Raji (cell line): Measurements from ENCODE around the gene TLCD1.

Source experiments
- POLR2A ChIP-seq: IDR thresholded peaks from 2 replicates; pipeline ENCODE4 v1.6.1; 2011; ENCODE audit warnings: low read depth, low read length, control low read depth; ENCODE audit not compliant: insufficient read depth

TLCD1 gene

GRCh38 chr17:28714281-28714680 is 11.8 kb downstream of the TLCD1 start:
- no peak for TF ChIP-seq POLR2A

GRCh38 chr17:28712705-28713415 is 13.2 kb downstream of the TLCD1 start:
- no peak for TF ChIP-seq POLR2A

- no peak; the same call in 1 of the 2 replicates for TF ChIP-seq POLR2A
Observed at GRCh38 chr17:28712032-28712704, 13.9 kb downstream of the TLCD1 start.

GRCh38 chr17:28711723-28712031 is 14.4 kb downstream of the TLCD1 start, which contains the start of gene PROCA1:
Gene PROCA1 (minus strand): TSS chr17:28711888. CDS start chr17:28711660, 228 bp downstream.
- no peak for TF ChIP-seq POLR2A

GRCh38 chr17:28710861-28711722 is 14.9 kb downstream of the TLCD1 start:
- peak; percentile 87 for TF ChIP-seq POLR2A

- TF ChIP-seq POLR2A, result no peak
Observed at GRCh38 chr17:28707339-28707720, 18.7 kb downstream of the TLCD1 start.

- TF ChIP-seq POLR2A, result no peak
Observed at GRCh38 chr17:28706471-28707338, 19.3 kb downstream of the TLCD1 start.

GRCh38 chr17:28705728-28706334 is 20.2 kb downstream of the TLCD1 start:
- TF ChIP-seq POLR2A, result no peak

- TF ChIP-seq POLR2A, result no peak
Observed at GRCh38 chr17:28705074-28705659, 20.9 kb downstream of the TLCD1 start.

- TF ChIP-seq POLR2A, result no peak
Observed at GRCh38 chr17:28704219-28704858, 21.7 kb downstream of the TLCD1 start.

- TF ChIP-seq POLR2A, result no peak
Observed at GRCh38 chr17:28703552-28704218, 22.3 kb downstream of the TLCD1 start.

- TF ChIP-seq POLR2A, result no peak
Observed at GRCh38 chr17:28702752-28703150, 23.3 kb downstream of the TLCD1 start.
